Common myeloid progenitor, CD34-positive (primary cell): Measurements from ENCODE around the gene SDK2.

Experiments
- CTCF ChIA-PET: fragments of 350-600 bp; sonication (Branson Sonifier 250); formaldehyde crosslinking; loops from one replicate; lab custom pipeline; 2021; ENCODE audit warnings: antibody characterized with exemption; lab: Charles Lee
- POLR2A ChIA-PET: fragments of 350-600 bp; sonication (Branson Sonifier 250); formaldehyde crosslinking; loops from one replicate; lab custom pipeline; 2021; ENCODE audit warnings: antibody characterized with exemption; lab: Charles Lee
- DNase-seq, 3 donors: peaks; one replicate each; pipeline versions ENCODE4 v3.0.0 to v3.0.0-alpha.2; 2013
- H3K27ac ChIP-seq, 2 experiments: 1 replicate in 1 of 2; 2 replicates in 1 of 2; pipeline ENCODE4 v1.7.0; 2013; ENCODE audit warnings: inconsistent platforms in 2 of 2, low read length in 2 of 2, mild to moderate bottlenecking in 2 of 2, low read depth in 1 of 2, moderate library complexity in 1 of 2; ENCODE audit not compliant: severe bottlenecking in 2 of 2, insufficient read depth in 1 of 2, poor library complexity in 1 of 2
- H3K27me3 ChIP-seq, 5 experiments: replicated peaks in 2 of 5; 1 replicate in 3 of 5; 2 replicates in 2 of 5; pipeline versions ENCODE4 v1.6.1 to v1.7.0; 2013; ENCODE audit warnings: low read length in 4 of 5, mild to moderate bottlenecking in 2 of 5, moderate library complexity in 2 of 5, inconsistent platforms in 1 of 5; ENCODE audit not compliant: insufficient read depth in 5 of 5, control insufficient read depth in 4 of 5
- H3K36me3 ChIP-seq, 4 experiments: 1 replicate in 2 of 4; 2 replicates in 2 of 4; pipeline versions ENCODE4 v1.6.1 to v1.7.0; 2013; ENCODE audit warnings: low read length in 3 of 4, control low read depth in 1 of 4, mild to moderate bottlenecking in 1 of 4; ENCODE audit not compliant: control insufficient read depth in 4 of 4, insufficient read depth in 4 of 4
- H3K4me1 ChIP-seq, 4 experiments: 1 replicate in 3 of 4; 2 replicates in 1 of 4; pipeline versions ENCODE4 v1.6.1 to v1.7.1; 2013; ENCODE audit warnings: low read length in 3 of 4, mild to moderate bottlenecking in 3 of 4, control low read depth in 1 of 4, inconsistent platforms in 1 of 4, moderate library complexity in 1 of 4; ENCODE audit not compliant: control insufficient read depth in 4 of 4, insufficient read depth in 4 of 4; ENCODE audit errors: control extremely low read depth in 1 of 4
- H3K4me3 ChIP-seq, 7 experiments: 1 replicate in 4 of 7; 2 replicates in 3 of 7; pipeline versions ENCODE4 v1.5.1 to v1.7.0; 2013; ENCODE audit warnings: mild to moderate bottlenecking in 7 of 7, low read length in 6 of 7, moderate library complexity in 6 of 7, inconsistent platforms in 2 of 7, low read depth in 2 of 7, control low read depth in 1 of 7; ENCODE audit not compliant: insufficient read depth in 4 of 7, control insufficient read depth in 1 of 7; ENCODE audit errors: extremely low read depth in 1 of 7
- H3K9me3 ChIP-seq, 5 experiments: 1 replicate in 4 of 5; 2 replicates in 1 of 5; pipeline versions ENCODE4 v1.6.1 to v1.7.1; 2013; ENCODE audit warnings: low read length in 4 of 5, mild to moderate bottlenecking in 2 of 5, inconsistent platforms in 1 of 5, low read depth in 1 of 5, moderate library complexity in 1 of 5; ENCODE audit not compliant: control insufficient read depth in 4 of 5, insufficient read depth in 2 of 5; ENCODE audit errors: control extremely low read depth in 1 of 5
- WGBS: methylation state at CpG from one replicate; pipeline ENCODE4 v1.1.5; 2013; ENCODE audit not compliant: insufficient coverage; 5-methylcytosine and 5-hydroxymethylcytosine counted together

SDK2 gene

GRCh38 chr17:73520369-73520761, 123.9 kb downstream of the SDK2 start:
- H3K9me3 ChIP-seq: no peaks in the 10 kb centered on the region
- WGBS: 100% methylated on average over 1 of the region's 7 CpGs
- H3K4me1 ChIP-seq: peaks cover 0 to 7% (median 0%) of the 10 kb centered on the region in 4 experiments
- no peak for DNase-seq
- H3K27ac ChIP-seq: no peak overlapping the region
- no peaks in the 10 kb centered on the region for H3K36me3 ChIP-seq
- H3K4me3 ChIP-seq: no peak overlapping the region
- ChIA-PET POLR2A (no interaction called here), CTCF (no interaction called here)
- peaks cover 0 to 2% (median 0%) of the 10 kb centered on the region in 5 experiments for H3K27me3 ChIP-seq

DNA sequence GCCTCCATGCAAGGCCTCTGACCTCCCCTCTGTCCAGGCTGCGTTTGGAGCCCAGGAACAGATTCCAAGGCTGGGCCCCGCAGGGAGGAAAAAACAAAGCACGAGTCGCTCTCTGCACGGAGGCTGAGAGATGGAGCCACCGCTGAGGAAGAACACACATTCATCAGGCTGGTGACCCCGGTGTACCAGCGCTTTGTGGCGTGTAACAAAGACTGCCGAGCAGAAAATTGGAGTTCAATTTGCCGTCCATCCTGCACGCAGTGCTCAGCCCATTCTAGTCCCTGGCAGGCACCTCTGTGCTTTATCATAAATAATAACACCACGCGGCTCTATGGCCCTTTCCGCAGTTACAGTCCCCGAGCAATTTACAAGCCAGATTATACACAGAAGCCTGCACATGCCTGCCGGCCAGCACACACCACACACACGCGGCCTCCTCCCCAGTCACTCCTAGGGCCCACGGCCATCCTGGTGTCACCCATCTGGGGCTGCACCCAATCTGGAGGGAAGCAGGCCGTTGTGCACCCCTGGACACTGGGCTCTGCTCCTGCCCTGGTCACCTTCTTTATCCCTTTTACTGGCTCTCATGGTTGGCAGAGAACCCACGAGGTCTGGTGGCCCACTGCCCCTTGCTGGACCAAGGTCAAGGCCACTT, 124.4 kb downstream of the SDK2 start:
- no peak for DNase-seq
- ChIA-PET CTCF (no interaction called here), POLR2A (interaction anchor here (0.7 kb wide), 1 partner anchor 20 kb away, joined by 4 read pairs; no protein-coding TSS in a partner anchor)
- H3K27ac ChIP-seq: no peak overlapping the region
- no peaks in the 10 kb centered on the region for H3K36me3 ChIP-seq
- H3K4me1 ChIP-seq: peaks cover 0 to 7% (median 0%) of the 10 kb centered on the region in 4 experiments
- no peak overlapping the region for H3K4me3 ChIP-seq
- WGBS: 96% methylated on average over 22 of the region's 22 CpGs
- H3K27me3 ChIP-seq: peaks cover 0 to 2% (median 0%) of the 10 kb centered on the region in 5 experiments
- no peaks in the 10 kb centered on the region for H3K9me3 ChIP-seq

DNA sequence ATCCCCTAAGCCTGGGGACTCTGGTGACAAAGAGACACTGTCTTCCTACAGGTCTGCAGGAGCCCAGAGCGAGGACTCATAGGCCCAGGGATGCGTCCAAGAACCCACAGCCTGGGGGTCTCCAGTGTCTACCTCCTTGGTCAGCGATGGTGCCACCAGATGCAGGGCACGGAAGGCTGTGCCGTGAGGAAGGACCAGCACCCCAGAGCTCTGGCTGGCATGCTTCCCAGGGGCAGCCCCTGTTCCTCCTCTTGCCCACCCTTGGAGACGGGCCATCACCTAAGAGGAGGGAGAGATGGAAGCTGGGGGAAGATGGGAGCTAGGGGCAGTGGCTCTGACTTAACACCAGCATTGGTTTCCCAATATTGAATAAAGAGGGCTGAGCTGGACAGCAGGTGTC, 125.2 kb downstream of the SDK2 start:
- ChIA-PET CTCF (no interaction called here), POLR2A (interaction anchor here (0.7 kb wide), 1 partner anchor 21 kb away, joined by 4 read pairs; no protein-coding TSS in a partner anchor)
- peaks cover 0 to 7% (median 0%) of the 10 kb centered on the region in 4 experiments for H3K4me1 ChIP-seq
- H3K27ac ChIP-seq: no peak overlapping the region
- H3K4me3 ChIP-seq: no peak overlapping the region
- H3K27me3 ChIP-seq: peaks cover 0 to 2% (median 0%) of the 10 kb centered on the region in 5 experiments
- DNase-seq: no peak
- WGBS: 98% methylated on average over 5 of the region's 6 CpGs
- no peaks in the 10 kb centered on the region for H3K36me3 ChIP-seq
- H3K9me3 ChIP-seq: no peaks in the 10 kb centered on the region

- no peak for DNase-seq
- WGBS: 92% methylated on average over 8 of the region's 11 CpGs
- Histone ChIP-seq H3K9me3 (no peaks in the 10 kb centered on the region), H3K27me3 (peaks cover 0 to 2% (median 0%) of the 10 kb centered on the region in 5 experiments), H3K4me3 (no peak overlapping the region), H3K27ac (no peak overlapping the region), H3K36me3 (no peaks in the 10 kb centered on the region), H3K4me1 (peaks cover 0 to 5% (median 0%) of the 10 kb centered on the region in 4 experiments)
- CTCF ChIA-PET: interaction anchor here (1.3 to 1.6 kb wide), 2 partner anchors 14 to 35 kb away, joined by 3 to 4 read pairs; no protein-coding TSS in a partner anchor
- POLR2A ChIA-PET: no interaction called here
Observed at GRCh38 chr17:73516431-73516830, 127.8 kb downstream of the SDK2 start.

DNA sequence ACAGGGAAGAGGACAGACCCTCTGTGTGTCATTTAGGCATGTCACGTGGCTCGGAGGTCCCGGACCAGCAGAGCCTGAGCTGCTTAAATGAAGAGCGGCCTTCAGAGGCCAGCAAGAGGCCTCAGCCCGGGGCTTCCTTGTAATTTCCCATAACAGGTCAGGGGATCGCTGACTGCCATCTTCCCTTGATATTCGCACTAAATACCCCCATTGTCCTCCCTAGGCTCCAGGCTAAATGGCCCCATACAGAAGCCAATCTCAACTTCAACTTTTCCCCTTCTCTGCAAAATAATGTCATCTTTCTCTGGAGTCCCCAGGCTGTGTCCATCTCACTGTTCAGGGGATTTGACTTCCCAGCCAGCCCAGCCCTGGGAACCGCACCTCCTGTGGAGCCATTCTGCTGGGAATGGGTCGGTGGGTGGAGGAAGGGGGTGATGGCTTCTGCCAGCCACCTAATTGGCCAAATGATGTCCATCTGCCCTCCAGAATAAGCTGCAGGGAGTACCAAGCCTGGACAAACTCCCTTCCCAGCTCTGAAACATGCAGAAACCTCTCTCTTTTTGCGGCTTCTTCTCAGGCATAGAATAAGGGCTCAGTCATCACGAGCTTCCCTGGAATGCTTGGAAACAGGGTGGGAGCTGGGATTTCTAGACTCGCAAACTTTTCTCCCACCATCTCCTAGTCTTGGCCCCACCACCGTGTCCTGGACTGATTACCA, 129.9 kb downstream of the SDK2 start:
- Histone ChIP-seq H3K4me3 (no peak overlapping the region), H3K4me1 (peaks cover 0 to 8% (median 1%) of the 10 kb centered on the region in 4 experiments), H3K27me3 (no peaks in the 10 kb centered on the region), H3K36me3 (no peaks in the 10 kb centered on the region), H3K27ac (no peak overlapping the region), H3K9me3 (no peaks in the 10 kb centered on the region)
- ChIA-PET POLR2A (no interaction called here), CTCF (interaction anchor here (1.3 to 1.6 kb wide), 2 partner anchors 8 to 85 kb away, joined by 4 to 5 read pairs; no protein-coding TSS in a partner anchor)
- 99% methylated on average over 12 of the region's 13 CpGs for WGBS
- DNase-seq: no peak

- no peaks in the 10 kb centered on the region for H3K36me3 ChIP-seq
- POLR2A ChIA-PET: no interaction called here
- H3K9me3 ChIP-seq: no peaks in the 10 kb centered on the region
- CTCF ChIA-PET: interaction anchor here (1.6 kb wide), 1 partner anchor 84 kb away, joined by 5 read pairs; no protein-coding TSS in a partner anchor
- WGBS: 97% methylated on average over 6 of the region's 10 CpGs
- no peak overlapping the region for H3K27ac ChIP-seq
- DNase-seq: no peak
- no peak overlapping the region for H3K4me3 ChIP-seq
- peaks cover 0 to 14% (median 4%) of the 10 kb centered on the region in 4 experiments for H3K4me1 ChIP-seq
- H3K27me3 ChIP-seq: no peaks in the 10 kb centered on the region
Observed at GRCh38 chr17:73513426-73513825, 130.8 kb downstream of the SDK2 start.

DNA sequence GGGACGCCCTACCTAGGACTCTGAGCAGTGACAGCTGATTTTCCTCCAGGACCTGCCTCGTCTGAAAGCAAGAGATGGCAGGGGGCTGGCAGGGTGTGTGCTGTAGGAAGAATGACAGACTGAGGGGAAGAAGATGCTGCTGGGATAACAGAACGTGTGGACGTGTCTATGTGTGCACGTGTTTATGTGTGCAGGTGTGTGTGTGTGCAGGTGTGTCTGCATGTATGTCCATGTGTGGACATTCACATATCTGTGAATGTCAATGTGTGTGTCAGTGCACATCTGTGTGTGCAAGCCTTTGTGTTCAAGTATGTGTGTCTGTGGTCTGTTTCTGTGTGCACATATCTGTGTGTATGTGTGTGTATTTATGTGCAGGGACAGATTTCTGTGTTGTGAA, 132.5 kb downstream of the SDK2 start:
- Histone ChIP-seq H3K27me3 (no peaks in the 10 kb centered on the region), H3K36me3 (no peaks in the 10 kb centered on the region), H3K4me3 (no peak overlapping the region), H3K9me3 (no peaks in the 10 kb centered on the region), H3K27ac (no peak overlapping the region), H3K4me1 (peaks cover 0 to 11% (median 4%) of the 10 kb centered on the region in 4 experiments)
- ChIA-PET CTCF (no interaction called here), POLR2A (no interaction called here)
- DNase-seq: no peak
- 92% methylated on average over 5 of the region's 5 CpGs for WGBS
